ENCODE data around the gene CLCA2.

The CLCA2 gene

GRCh38 chr1:86423873-86424272 lies at the start of gene CLCA2:
TSS of gene CLCA2 (plus strand) at chr1:86424171. CDS start at chr1:86424248, 77 bp downstream.
- no peak for DNase-seq

GRCh38 chr1:86375688-86376087 lies 48.3 kb upstream of the CLCA2 start:
- no peak for DNase-seq

GRCh38 chr1:86377341-86377740 lies 46.6 kb upstream of the CLCA2 start:
- DNase-seq, result no peak

- no peak for DNase-seq
Measured at GRCh38 chr1:86378813-86379212, 45.2 kb upstream of the CLCA2 start.

GRCh38 chr1:86380257-86380861 lies 43.6 kb upstream of the CLCA2 start:
- peak; percentile 92 for DNase-seq

- no peak for DNase-seq
Measured at GRCh38 chr1:86381223-86381622, 42.7 kb upstream of the CLCA2 start.

- DNase-seq, result no peak
Measured at GRCh38 chr1:86382878-86383277, 41.1 kb upstream of the CLCA2 start.

GRCh38 chr1:86387916-86388627 lies 35.9 kb upstream of the CLCA2 start:
- DNase-seq, result no peak

GRCh38 chr1:86388777-86389176 lies 35.2 kb upstream of the CLCA2 start:
- no peak for DNase-seq

GRCh38 chr1:86389307-86389706 lies 34.7 kb upstream of the CLCA2 start:
- no peak for DNase-seq

- peak; percentile 22 for DNase-seq
Measured at GRCh38 chr1:86394416-86394815, 29.6 kb upstream of the CLCA2 start.

- DNase-seq, result peak; percentile 97
Measured at GRCh38 chr1:86395751-86396497, 28.0 kb upstream of the CLCA2 start, which contains the start of gene ODF2L. TSS of gene ODF2L (minus strand) at chr1:86396323. CDS start at chr1:86387027, 9,296 bp downstream.

GRCh38 chr1:86396498-86396890 lies 27.5 kb upstream of the CLCA2 start:
- peak; percentile 86 for DNase-seq

- DNase-seq, result peak; percentile 50
Measured at GRCh38 chr1:86409416-86410021, 14.5 kb upstream of the CLCA2 start.

GRCh38 chr1:86410879-86411278 lies 13.1 kb upstream of the CLCA2 start:
- DNase-seq, result no peak

GRCh38 chr1:86416343-86416742 lies 7.6 kb upstream of the CLCA2 start:
- no peak for DNase-seq

- DNase-seq, result no peak
Measured at GRCh38 chr1:86419277-86419903, 4.6 kb upstream of the CLCA2 start.

GRCh38 chr1:86421601-86422280 lies 2.2 kb upstream of the CLCA2 start:
- DNase-seq, result no peak

- DNase-seq, result no peak
Measured at GRCh38 chr1:86423473-86423872, 498 bp upstream of the CLCA2 start.

- no peak for DNase-seq
Measured at GRCh38 chr1:86429122-86429725, 5.3 kb downstream of the CLCA2 start.

- DNase-seq, result no peak
Measured at GRCh38 chr1:86429835-86430234, 5.9 kb downstream of the CLCA2 start.

- no peak for DNase-seq
Measured at GRCh38 chr1:86430376-86430775, 6.4 kb downstream of the CLCA2 start.

Data from NCI-H510A treated with DMSO at 0.1 percent for 48 hours (cell line).